Tibial nerve (tissue), 4 donors: ENCODE data around the gene CDC25B. TPM values are rescaled to one million over a fixed set of nuclear protein-coding genes. Genes with fewer than 3 reads are reported as not detected.
"Not testable (repeated sequence)": the region's sequence is repeated elsewhere in the genome, so short reads cannot be mapped to it uniquely, and the experiment has no call there.

Experiments
- DNase-seq, 2 donors: peaks; one replicate each; pipeline ENCODE4 v3.0.0-alpha.2; 2019; ENCODE audit warnings: low spot score in 2 of 2
- H3K27ac ChIP-seq, 4 donors: fragments of 200-600 bp; sonication (generic) in 3 of 4; one replicate each; pipeline ENCODE4 v1.5.1; 2017 to 2019; ENCODE audit warnings: mild to moderate bottlenecking in 1 of 4
- H3K27me3 ChIP-seq, 2 donors: fragments of 200-600 bp; sonication (generic) in 1 of 2; one replicate each; pipeline versions ENCODE4 v1.5.1 to v1.6.0; 2017 to 2019
- H3K36me3 ChIP-seq, 3 donors: fragments of 200-600 bp; sonication (generic); one replicate each; pipeline ENCODE4 v1.5.1; 2018 to 2019
- H3K4me1 ChIP-seq, 4 donors: fragments of 200-600 bp; sonication (generic) in 3 of 4; one replicate each; pipeline ENCODE4 v1.5.1; 2017 to 2019
- H3K4me3 ChIP-seq, 4 donors: fragments of 200-600 bp; sonication (generic) in 3 of 4; one replicate each; pipeline ENCODE4 v1.5.1; 2017 to 2019; ENCODE audit warnings: mild to moderate bottlenecking in 1 of 4, moderate library complexity in 1 of 4
- H3K9me3 ChIP-seq, 4 donors: fragments of 200-600 bp; sonication (generic) in 3 of 4; one replicate each; pipeline ENCODE4 v1.5.1; 2017 to 2019
- EP300 ChIP-seq, 2 donors: sonication (generic); formaldehyde crosslinking; IDR thresholded peaks; one replicate each; pipeline ENCODE4 v1.6.1; 2017; ENCODE audit warnings: antibody characterized with exemption in 2 of 2, mild to moderate bottlenecking in 1 of 2
- POLR2A ChIP-seq, 2 donors: fragments of 450-650 bp; IDR thresholded peaks; one replicate each; pipeline ENCODE4 v1.6.1; 2017; ENCODE audit warnings: antibody characterized with exemption in 2 of 2, mild to moderate bottlenecking in 2 of 2, moderate library complexity in 2 of 2
- WGBS, 2 donors: methylation state at CpG; one replicate each; pipeline ENCODE4 v1.1.5; 2018; 5-methylcytosine and 5-hydroxymethylcytosine counted together
- total RNA-seq, 4 donors: library from RNA; depleted of rRNA; stranded (reverse); fragments of >200 nt; gene quantifications; one replicate each; pipeline ENCODE4 v1.1.0, GENCODE V29; 2016
- TF ChIP-seq, protein P1 (sequence below), 5 experiments: fragments of 200-600 bp in 3 of 5; fragments of 450-650 bp in 2 of 5; sonication (generic) in 3 of 5; IDR thresholded peaks; one replicate each; pipeline ENCODE4 v1.5.1; 2016 to 2019; ENCODE audit warnings: antibody characterized with exemption in 5 of 5, mild to moderate bottlenecking in 3 of 5, moderate library complexity in 2 of 5

CDC25B gene
- total RNA-seq, 4 donors from 2014 or later, result 33.0 to 65.4 (median 43.9) TPM

DNA sequence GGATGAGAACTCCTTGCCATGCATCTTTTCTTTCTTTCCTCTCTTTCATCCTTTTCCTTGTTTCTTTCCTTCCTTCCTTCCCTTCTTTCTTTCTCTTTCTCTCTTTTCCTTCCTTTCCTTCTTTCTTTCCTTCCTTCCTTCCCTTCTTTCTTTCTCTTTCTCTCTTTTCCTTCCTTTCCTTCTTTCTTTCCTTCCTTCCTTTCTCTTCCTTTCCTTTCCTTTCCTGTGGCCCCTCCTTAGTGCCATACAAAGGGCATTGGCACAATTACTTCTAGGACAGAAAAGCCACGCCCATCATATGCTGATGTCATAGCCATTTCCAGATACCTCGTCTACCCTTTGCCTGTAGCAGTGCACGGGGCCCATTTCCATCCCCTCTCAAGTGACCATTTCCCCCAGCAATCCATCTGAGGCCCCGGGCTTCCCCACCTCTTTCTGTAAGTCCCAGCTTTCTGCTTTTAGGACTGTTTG is 7.4 kb upstream of the CDC25B start:
- DNase-seq, result no peak
- WGBS, 2 donors, result 37 to 44% methylated on average over 4 of the region's 4 CpGs
- TF ChIP-seq POLR2A (IDR thresholded peaks at IDR 0.05) (no peak), EP300 (IDR thresholded peaks at IDR 0.05) (no peak)
- TF ChIP-seq, protein P1, sequence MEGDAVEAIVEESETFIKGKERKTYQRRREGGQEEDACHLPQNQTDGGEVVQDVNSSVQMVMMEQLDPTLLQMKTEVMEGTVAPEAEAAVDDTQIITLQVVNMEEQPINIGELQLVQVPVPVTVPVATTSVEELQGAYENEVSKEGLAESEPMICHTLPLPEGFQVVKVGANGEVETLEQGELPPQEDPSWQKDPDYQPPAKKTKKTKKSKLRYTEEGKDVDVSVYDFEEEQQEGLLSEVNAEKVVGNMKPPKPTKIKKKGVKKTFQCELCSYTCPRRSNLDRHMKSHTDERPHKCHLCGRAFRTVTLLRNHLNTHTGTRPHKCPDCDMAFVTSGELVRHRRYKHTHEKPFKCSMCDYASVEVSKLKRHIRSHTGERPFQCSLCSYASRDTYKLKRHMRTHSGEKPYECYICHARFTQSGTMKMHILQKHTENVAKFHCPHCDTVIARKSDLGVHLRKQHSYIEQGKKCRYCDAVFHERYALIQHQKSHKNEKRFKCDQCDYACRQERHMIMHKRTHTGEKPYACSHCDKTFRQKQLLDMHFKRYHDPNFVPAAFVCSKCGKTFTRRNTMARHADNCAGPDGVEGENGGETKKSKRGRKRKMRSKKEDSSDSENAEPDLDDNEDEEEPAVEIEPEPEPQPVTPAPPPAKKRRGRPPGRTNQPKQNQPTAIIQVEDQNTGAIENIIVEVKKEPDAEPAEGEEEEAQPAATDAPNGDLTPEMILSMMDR (IDR thresholded peaks at IDR 0.05), result no peak

DNA sequence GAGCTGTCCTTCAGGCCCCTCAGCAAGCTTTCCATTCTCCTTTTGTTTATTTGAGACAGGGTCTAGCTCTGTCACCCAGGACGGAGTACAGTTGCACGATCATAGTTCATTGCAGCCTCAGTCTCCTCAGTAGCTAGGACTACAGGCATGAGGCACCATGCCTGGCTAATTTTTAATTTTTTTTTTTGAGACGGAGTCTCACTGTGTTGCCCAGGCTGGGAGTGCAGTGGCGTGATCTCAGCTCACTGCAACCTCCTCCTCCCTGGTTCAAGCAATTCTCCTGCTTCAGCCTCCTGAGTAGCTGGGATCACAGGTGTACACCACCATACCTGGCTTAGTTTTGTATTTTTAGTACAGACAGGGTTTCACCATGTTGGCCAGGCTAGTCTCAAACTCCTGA is 6.9 kb upstream of the CDC25B start:
- Histone ChIP-seq H3K27ac (peak overlapping the region in 1 of 4 donors; percentile 63), H3K4me1 (peaks cover 0 to 38% (median 24%) of the 10 kb centered on the region in 4 donors)
- WGBS, 2 donors, result 94 to 98% methylated on average over 4 of the region's 4 CpGs
- H3K4me3 ChIP-seq, H3K9me3 ChIP-seq, H3K36me3 ChIP-seq, DNase-seq, H3K27me3 ChIP-seq: not testable (repeated sequence)

More for the DNA sequence above, 7.4 kb upstream of the CDC25B start:
- peak overlapping the region in 3 of 4 donors; percentile 17 to 63 (median 18) for H3K27ac ChIP-seq
- no peaks in the 10 kb centered on the region for H3K9me3 ChIP-seq
- peaks cover 0 to 43% (median 26%) of the 10 kb centered on the region in 4 donors for H3K4me1 ChIP-seq
- H3K4me3 ChIP-seq, result no peak overlapping the region
- no peaks in the 10 kb centered on the region for H3K27me3 ChIP-seq
- H3K36me3 ChIP-seq, result peaks cover 0 to 12% (median 0%) of the 10 kb centered on the region in 3 donors

DNA sequence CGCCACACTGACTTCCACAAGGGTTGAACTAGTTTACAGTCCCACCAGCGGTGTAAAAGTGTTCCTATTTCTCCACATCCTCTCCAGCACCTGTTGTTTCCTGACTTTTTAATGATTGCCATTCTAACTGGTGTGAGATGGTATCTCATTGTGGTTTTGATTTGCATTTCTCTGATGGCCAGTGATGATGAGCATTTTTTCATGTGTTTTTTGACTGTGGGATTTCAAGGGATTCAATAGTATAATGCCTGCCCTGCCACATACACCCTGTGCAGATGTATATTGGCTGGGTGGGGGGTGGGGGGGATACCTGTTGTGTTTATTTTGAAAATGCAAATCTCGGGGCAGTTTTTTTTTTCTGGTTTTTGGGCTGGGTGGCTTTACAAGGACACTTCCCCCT is 1.9 kb upstream of the CDC25B start:
- H3K4me1 ChIP-seq, result peaks cover 0 to 42% (median 19%) of the 10 kb centered on the region in 4 donors
- H3K27ac ChIP-seq, result peak overlapping the region in 1 of 4 donors; percentile 98
- not testable (repeated sequence) for H3K36me3 ChIP-seq, H3K4me3 ChIP-seq, DNase-seq, H3K9me3 ChIP-seq, H3K27me3 ChIP-seq
- 92 to 94% methylated on average over 1 to 2 of the region's 3 CpGs for WGBS, 2 donors

DNA sequence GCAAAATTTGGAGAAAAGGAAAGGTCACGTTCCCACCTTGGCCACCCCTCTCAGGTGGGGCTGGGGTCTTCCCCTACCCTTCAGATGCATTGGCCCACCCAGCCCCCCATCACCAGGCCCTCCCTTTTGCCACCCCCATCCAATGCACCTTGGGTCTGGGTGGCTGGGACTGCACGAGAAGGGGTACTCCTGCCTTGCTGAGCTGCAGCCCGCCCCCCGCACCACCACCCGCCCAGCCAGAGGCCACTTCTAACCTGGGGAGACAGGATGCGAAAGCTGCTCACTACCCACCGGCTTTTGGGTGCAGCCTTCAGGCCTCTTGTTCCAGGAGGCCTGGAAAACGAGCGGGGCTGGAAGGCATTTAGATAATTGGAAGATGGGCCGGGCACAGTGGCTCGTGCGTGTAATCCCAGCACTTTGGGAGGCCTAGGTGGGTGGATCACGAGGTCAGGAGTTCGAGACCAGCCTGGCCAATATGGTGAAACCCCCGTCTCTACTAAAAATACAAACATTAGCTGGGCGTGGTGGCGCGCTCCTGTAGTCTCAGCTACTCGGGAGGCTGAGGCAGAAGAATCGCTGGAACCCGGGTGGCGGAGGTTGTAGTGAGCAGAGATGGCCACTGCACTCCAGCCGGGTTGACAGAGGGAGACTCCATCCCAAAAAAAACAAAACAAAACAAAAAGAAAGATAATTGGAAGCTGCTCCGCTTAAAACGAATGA is 1.2 kb upstream of the CDC25B start:
- Histone ChIP-seq H3K4me3 (peak overlapping the region in 3 of 4 donors; percentile 46 to 67 (median 64)), H3K27ac (peak overlapping the region; percentile 91 to 98 (median 96)), H3K4me1 (peaks cover 0 to 49% (median 23%) of the 10 kb centered on the region in 4 donors), H3K27me3 (no peaks in the 10 kb centered on the region), H3K9me3 (no peaks in the 10 kb centered on the region), H3K36me3 (peaks cover 0 to 11% (median 3%) of the 10 kb centered on the region in 3 donors)
- no peak for TF ChIP-seq POLR2A (IDR thresholded peaks at IDR 0.05)
- TF ChIP-seq, protein P1 (IDR thresholded peaks at IDR 0.05), result no peak
- no peak for TF ChIP-seq EP300 (IDR thresholded peaks at IDR 0.05)
- DNase-seq, result no peak
- 77 to 84% methylated on average over 25 of the region's 25 CpGs for WGBS, 2 donors

DNA sequence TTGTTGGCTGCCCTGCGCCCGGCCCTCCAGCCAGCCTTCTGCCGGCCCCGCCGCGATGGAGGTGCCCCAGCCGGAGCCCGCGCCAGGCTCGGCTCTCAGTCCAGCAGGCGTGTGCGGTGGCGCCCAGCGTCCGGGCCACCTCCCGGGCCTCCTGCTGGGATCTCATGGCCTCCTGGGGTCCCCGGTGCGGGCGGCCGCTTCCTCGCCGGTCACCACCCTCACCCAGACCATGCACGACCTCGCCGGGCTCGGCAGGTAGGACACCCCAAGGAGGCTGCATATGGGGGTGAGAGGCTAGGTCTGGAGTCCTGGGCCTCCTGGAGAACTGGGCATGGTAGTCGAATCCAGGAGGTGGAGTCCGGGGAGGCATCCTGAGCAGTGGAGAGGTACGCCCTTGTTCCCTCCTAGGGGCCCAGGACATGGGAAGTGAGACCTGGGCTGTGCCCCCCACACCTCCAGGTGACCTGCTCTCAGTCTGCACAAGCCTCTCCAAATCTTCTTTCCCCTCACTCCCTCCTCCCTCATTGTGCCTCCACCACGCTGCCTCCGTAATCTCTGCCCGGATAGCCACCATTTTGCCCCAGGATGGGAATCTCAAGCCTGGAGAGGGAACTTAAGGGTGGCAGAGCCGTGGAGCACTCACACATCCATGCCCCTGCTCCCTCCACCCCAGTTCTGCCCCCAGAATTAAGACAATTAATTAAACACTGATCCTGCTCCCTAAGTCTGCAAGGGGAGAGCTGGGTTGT is 541 bp downstream of the CDC25B start:
- Histone ChIP-seq H3K27me3 (no peaks in the 10 kb centered on the region), H3K36me3 (peaks cover 0 to 29% (median 3%) of the 10 kb centered on the region in 3 donors), H3K4me1 (peaks cover 0 to 51% (median 26%) of the 10 kb centered on the region in 4 donors), H3K9me3 (no peaks in the 10 kb centered on the region), H3K4me3 (peak overlapping the region; percentile 46 to 67 (median 55)), H3K27ac (peak overlapping the region; percentile 91 to 98 (median 96))
- TF ChIP-seq POLR2A (IDR thresholded peaks at IDR 0.05), result no peak
- TF ChIP-seq EP300 (IDR thresholded peaks at IDR 0.05), result no peak
- TF ChIP-seq, protein P1 (IDR thresholded peaks at IDR 0.05), result no peak
- DNase-seq, result no peak
- 54% methylated on average over 4 to 6 of the region's 33 CpGs for WGBS, 2 donors

DNA sequence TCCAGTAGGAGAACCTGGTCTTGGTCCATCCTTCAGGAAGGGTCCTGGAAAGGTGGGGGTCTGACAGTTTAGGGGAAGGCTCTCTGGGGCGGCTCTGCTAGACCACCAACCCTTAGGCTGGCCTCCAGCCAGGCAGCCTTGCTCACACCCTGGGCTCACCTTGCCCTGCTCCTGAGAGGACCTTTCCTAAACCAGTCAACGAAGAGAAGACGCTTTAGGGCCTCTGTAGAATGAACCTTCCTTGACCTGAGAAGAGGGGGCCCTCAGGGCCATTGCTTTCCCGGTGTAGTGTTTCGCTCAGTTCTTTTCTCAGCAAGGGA is 1.1 kb downstream of the CDC25B start:
- H3K4me3 ChIP-seq, result peak overlapping the region in 3 of 4 donors; percentile 46 to 67 (median 64)
- peaks cover 0 to 54% (median 26%) of the 10 kb centered on the region in 4 donors for H3K4me1 ChIP-seq
- no peak for TF ChIP-seq POLR2A (IDR thresholded peaks at IDR 0.05)
- TF ChIP-seq EP300 (IDR thresholded peaks at IDR 0.05), result no peak
- TF ChIP-seq, protein P1 (IDR thresholded peaks at IDR 0.05), result no peak
- WGBS, 2 donors, result 74 to 80% methylated on average over 4 to 5 of the region's 5 CpGs
- peak overlapping the region; percentile 60 to 98 (median 94) for H3K27ac ChIP-seq
- peaks cover 0 to 35% (median 3%) of the 10 kb centered on the region in 3 donors for H3K36me3 ChIP-seq
- no peaks in the 10 kb centered on the region for H3K27me3 ChIP-seq
- no peaks in the 10 kb centered on the region for H3K9me3 ChIP-seq
- no peak for DNase-seq
